ENCODE measurements around the gene DGKH.
"Not testable (repeated sequence)": the region's sequence is repeated elsewhere in the genome, so short reads cannot be mapped to it uniquely, and the experiment has no call there.

Gene DGKH

GRCh38 chr13:42163338-42163737 is 114.9 kb downstream of the DGKH start:
- not testable (repeated sequence) for DNase-seq (ENCODE audit: low spot score); FAIRE-seq

- DNase-seq (ENCODE audit: low spot score); FAIRE-seq: not testable (repeated sequence)
Observed at GRCh38 chr13:42163910-42164309, 115.5 kb downstream of the DGKH start.

GRCh38 chr13:42164557-42165125 is 116.2 kb downstream of the DGKH start:
- no peak for FAIRE-seq
- DNase-seq (ENCODE audit: low spot score) = no peak

- FAIRE-seq = no peak
Observed at GRCh38 chr13:42168496-42168895, 120.0 kb downstream of the DGKH start.

GRCh38 chr13:42170029-42170428 is 121.6 kb downstream of the DGKH start:
- FAIRE-seq = no peak
- no peak for DNase-seq (ENCODE audit: low spot score)

More at GRCh38 chr13:42168496-42168895, 120.0 kb downstream of the DGKH start:
- no peak for DNase-seq (ENCODE audit: low spot score)

GRCh38 chr13:42173789-42174343 is 125.4 kb downstream of the DGKH start:
- no peak for FAIRE-seq
- no peak for DNase-seq (ENCODE audit: low spot score)

- DNase-seq (ENCODE audit: low spot score) (no peak), FAIRE-seq (no peak)
Observed at GRCh38 chr13:42174344-42175162, 126.1 kb downstream of the DGKH start.

- FAIRE-seq = no peak
Observed at GRCh38 chr13:42176294-42176693, 127.8 kb downstream of the DGKH start.

GRCh38 chr13:42177189-42177588 is 128.7 kb downstream of the DGKH start:
- FAIRE-seq (no peak), DNase-seq (ENCODE audit: low spot score) (no peak)

More at GRCh38 chr13:42176294-42176693, 127.8 kb downstream of the DGKH start:
- no peak for DNase-seq (ENCODE audit: low spot score)

GRCh38 chr13:42181381-42181953 is 133.0 kb downstream of the DGKH start:
- no peak for DNase-seq (ENCODE audit: low spot score)
- FAIRE-seq = no peak

- DNase-seq (ENCODE audit: low spot score) (no peak), FAIRE-seq (no peak)
Observed at GRCh38 chr13:42189061-42189460, 140.6 kb downstream of the DGKH start.

- DNase-seq (ENCODE audit: low spot score) (no peak), FAIRE-seq (no peak)
Observed at GRCh38 chr13:42190529-42190928, 142.1 kb downstream of the DGKH start.

- no peak for DNase-seq (ENCODE audit: low spot score)
Observed at GRCh38 chr13:42211704-42212464, 163.4 kb downstream of the DGKH start.

GRCh38 chr13:42214446-42214845 is 166.0 kb downstream of the DGKH start:
- FAIRE-seq = no peak

More at GRCh38 chr13:42211704-42212464, 163.4 kb downstream of the DGKH start:
- no peak for FAIRE-seq

GRCh38 chr13:42215578-42216421 is 167.4 kb downstream of the DGKH start:
- DNase-seq (ENCODE audit: low spot score) (peak; percentile 20), FAIRE-seq (no peak)

More at GRCh38 chr13:42214446-42214845, 166.0 kb downstream of the DGKH start:
- no peak for DNase-seq (ENCODE audit: low spot score)

- no peak for FAIRE-seq
- DNase-seq (ENCODE audit: low spot score) = no peak
Observed at GRCh38 chr13:42216422-42216735, 167.9 kb downstream of the DGKH start.

- DNase-seq (ENCODE audit: low spot score) = no peak
- no peak for FAIRE-seq
Observed at GRCh38 chr13:42218576-42218975, 170.1 kb downstream of the DGKH start.

- no peak for FAIRE-seq
Observed at GRCh38 chr13:42219051-42219450, 170.6 kb downstream of the DGKH start.

GRCh38 chr13:42219876-42220275 is 171.4 kb downstream of the DGKH start:
- FAIRE-seq (no peak), DNase-seq (ENCODE audit: low spot score) (no peak)

More at GRCh38 chr13:42219051-42219450, 170.6 kb downstream of the DGKH start:
- no peak for DNase-seq (ENCODE audit: low spot score)

GRCh38 chr13:42221121-42221765 is 172.8 kb downstream of the DGKH start:
- no peak for FAIRE-seq

More at GRCh38 chr13:42221121-42221765, 172.8 kb downstream of the DGKH start:
- no peak for DNase-seq (ENCODE audit: low spot score)

Measured in urothelium cell line (cell line).